Ishikawa (cell line): Measurements from ENCODE around the gene SALL3.

ENCODE experiments used
- CEBPB ChIP-seq: IDR thresholded peaks from 2 replicates; pipeline ENCODE4 v1.6.1; 2012
- EGR1 ChIP-seq: IDR thresholded peaks from 2 replicates; pipeline ENCODE4 v1.6.1; 2012
- EP300 ChIP-seq: IDR thresholded peaks from 2 replicates; pipeline ENCODE4 v1.6.1; 2012; ENCODE audit warnings: borderline replicate concordance
- REST ChIP-seq: IDR thresholded peaks from 2 replicates; pipeline ENCODE4 v1.6.1; 2012; ENCODE audit warnings: low read depth, mild to moderate bottlenecking
- TAF1 ChIP-seq: IDR thresholded peaks from 2 replicates; pipeline ENCODE4 v1.6.1; 2012; ENCODE audit warnings: low read depth, mild to moderate bottlenecking
- YY1 ChIP-seq: IDR thresholded peaks from 2 replicates; pipeline ENCODE4 v1.6.1; 2012; ENCODE audit warnings: low read depth

- no peak for TF ChIP-seq TAF1
- no peak for TF ChIP-seq EGR1
- TF ChIP-seq CEBPB = no peak
- TF ChIP-seq YY1 = no peak
- TF ChIP-seq EP300 = no peak
- no peak for TF ChIP-seq REST
Observed at GRCh38 chr18:78979056-78979729, 425 bp upstream of the SALL3 start.
